IMR-90 (cell line): Measurements from ENCODE around the gene PHETA1. TPM values are rescaled to one million over a fixed set of nuclear protein-coding genes. Genes with fewer than 3 reads are reported as not detected.

Source experiments
- ATAC-seq: fragments of 200-7000 bp; cut with Tn5 transposase; 2 replicates; pipeline ENCODE4 v1.9.1; 2020; ENCODE audit warnings: low read depth, mild to moderate bottlenecking, moderate library complexity
- BruUV-seq: library from RNA; stranded (reverse); fragments of 400-500 nt; replicated peaks from 2 replicates; lab custom pipeline; 2021; lab: Mats Ljungman, UMichigan
- CTCF ChIA-PET: fragments of 300-600 bp; formaldehyde crosslinking; extraction: SDS; loops from one replicate; lab custom pipeline; 2021; ENCODE audit warnings: antibody characterized with exemption; lab: Yijun Ruan, JAX
- POLR2A ChIA-PET: fragments of 300-600 bp; sonication (Branson Sonifier 250); formaldehyde crosslinking; loops from one replicate; lab custom pipeline; 2022; ENCODE audit warnings: antibody characterized with exemption; ENCODE audit not compliant: unreplicated experiment; lab: Charles Lee
- DNase-seq: peaks from one replicate; pipeline ENCODE4 v3.0.0; 2013
- H2AFZ ChIP-seq: replicated peaks from 2 replicates; pipeline ENCODE3; 2013; ENCODE audit warnings: low read length, mild to moderate bottlenecking; ENCODE audit not compliant: poor library complexity
- H2AK5ac ChIP-seq: 2 replicates; pipeline ENCODE4 v1.6.1; 2013; ENCODE audit warnings: low read depth, low read length, inconsistent platforms
- H2AK9ac ChIP-seq: replicated peaks from 2 replicates; pipeline ENCODE3; 2013; ENCODE audit warnings: mild to moderate bottlenecking, low read depth, low read length, moderate library complexity; ENCODE audit not compliant: poor library complexity
- H2BK120ac ChIP-seq: 2 replicates; pipeline ENCODE4 v1.6.1; 2013; ENCODE audit warnings: low read depth, low read length, inconsistent platforms
- H2BK15ac ChIP-seq: 3 replicates; pipeline ENCODE4 v1.6.1; 2013; ENCODE audit warnings: low read depth, low read length, inconsistent platforms
- H2BK20ac ChIP-seq: 2 replicates; pipeline ENCODE4 v1.6.1; 2013; ENCODE audit warnings: low read depth, mild to moderate bottlenecking, inconsistent platforms, low read length, moderate library complexity
- H2BK5ac ChIP-seq: 2 replicates; pipeline ENCODE4 v1.6.1; 2013; ENCODE audit warnings: mild to moderate bottlenecking, low read depth, low read length, inconsistent platforms; ENCODE audit not compliant: poor library complexity, severe bottlenecking
- H3K14ac ChIP-seq: replicated peaks from 2 replicates; pipeline ENCODE4 v1.6.1; 2013; ENCODE audit warnings: low read depth, low read length, inconsistent platforms
- H3K18ac ChIP-seq: 2 replicates; pipeline ENCODE4 v1.6.1; 2013; ENCODE audit warnings: low read depth, low read length, control low read depth
- H3K23ac ChIP-seq: 2 replicates; pipeline ENCODE4 v1.6.1; 2013; ENCODE audit warnings: low read depth, low read length, inconsistent platforms
- H3K27ac ChIP-seq: 2 replicates; pipeline ENCODE4 v1.5.1; 2013; ENCODE audit warnings: mild to moderate bottlenecking, control low read depth, low read length; ENCODE audit not compliant: insufficient read depth
- H3K27me3 ChIP-seq: 2 replicates; pipeline ENCODE4 v1.6.1; 2013; ENCODE audit warnings: low read length; ENCODE audit not compliant: control insufficient read depth, insufficient read depth
- H3K36me3 ChIP-seq: 2 replicates; pipeline ENCODE4 v1.6.1; 2013; ENCODE audit warnings: low read length, mixed read lengths; ENCODE audit not compliant: control insufficient read depth, insufficient read depth
- H3K4ac ChIP-seq: 2 replicates; pipeline ENCODE4 v1.6.1; 2013; ENCODE audit warnings: low read depth, low read length, inconsistent platforms
- H3K4me1 ChIP-seq: 2 replicates; pipeline ENCODE4 v1.6.1; 2013; ENCODE audit warnings: low read length, mixed read lengths; ENCODE audit not compliant: control insufficient read depth, insufficient read depth
- H3K4me2 ChIP-seq: 2 replicates; pipeline ENCODE4 v1.6.1; 2013; ENCODE audit warnings: low read depth, mild to moderate bottlenecking, control low read depth, low read length, moderate library complexity
- H3K4me3 ChIP-seq: 2 replicates; pipeline ENCODE4 v1.5.1; 2013; ENCODE audit warnings: low read depth, mild to moderate bottlenecking, control low read depth, low read length, moderate library complexity; ENCODE audit not compliant: insufficient read depth
- H3K56ac ChIP-seq: 2 replicates; pipeline ENCODE4 v1.6.1; 2013; ENCODE audit warnings: low read length, inconsistent platforms; ENCODE audit not compliant: insufficient read depth; ENCODE audit errors: extremely low read depth
- H3K79me1 ChIP-seq, 2 experiments: 2 replicates each; pipeline ENCODE4 v1.6.1; 2013; ENCODE audit warnings: low read length in 2 of 2, inconsistent platforms in 1 of 2, low read depth in 1 of 2
- H3K9ac ChIP-seq: 2 replicates; pipeline ENCODE4 v1.6.1; 2013; ENCODE audit warnings: low read depth, low read length, control low read depth
- H3K9me1 ChIP-seq: 2 replicates; pipeline ENCODE4 v1.6.1; 2013; ENCODE audit warnings: low read length, inconsistent platforms; ENCODE audit not compliant: insufficient read depth
- H3K9me3 ChIP-seq: 2 replicates; pipeline ENCODE4 v1.6.1; 2013; ENCODE audit warnings: low read length; ENCODE audit not compliant: control insufficient read depth, insufficient read depth
- H4K20me1 ChIP-seq: 2 replicates; pipeline ENCODE4 v1.6.1; 2013; ENCODE audit warnings: low read length, inconsistent platforms; ENCODE audit not compliant: insufficient read depth
- H4K5ac ChIP-seq: 2 replicates; pipeline ENCODE4 v1.6.1; 2013; ENCODE audit warnings: mild to moderate bottlenecking, low read depth, low read length, control low read depth
- H4K8ac ChIP-seq, 2 experiments: 2 replicates each; pipeline ENCODE4 v1.6.1; 2013; ENCODE audit warnings: low read depth in 2 of 2, low read length in 2 of 2, control low read depth in 1 of 2, inconsistent platforms in 1 of 2
- H4K91ac ChIP-seq: 2 replicates; pipeline ENCODE4 v1.6.1; 2013; ENCODE audit warnings: low read depth, low read length, inconsistent platforms; ENCODE audit not compliant: insufficient read depth
- BHLHE40 ChIP-seq: fragments of 150-350 bp; IDR thresholded peaks from 2 replicates; pipeline ENCODE4 v1.6.1; 2016; ENCODE audit warnings: mild to moderate bottlenecking, low read depth, low read length
- FOS ChIP-seq: fragments of 150-350 bp; IDR thresholded peaks from 2 replicates; pipeline ENCODE4 v1.6.1; 2016; ENCODE audit warnings: low read depth, low read length
- MXI1 ChIP-seq: IDR thresholded peaks from 2 replicates; pipeline ENCODE4 v1.6.1; 2012; ENCODE audit warnings: low read depth, mild to moderate bottlenecking, low read length, moderate library complexity, borderline replicate concordance
- RCOR1 ChIP-seq: IDR thresholded peaks from 2 replicates; pipeline ENCODE4 v1.6.1; 2012; ENCODE audit warnings: mild to moderate bottlenecking, low read length, improper control_type of control experiment; ENCODE audit not compliant: insufficient replicate concordance
- WGBS, 2 experiments: methylation state at CpG; one replicate each; pipeline versions ENCODE4 v1.1.5 to v1.1.7; 2013; ENCODE audit warnings: missing lambda C conversion rate in 2 of 2; ENCODE audit not compliant: insufficient read length in 1 of 2; ENCODE audit errors: extremely low coverage in 2 of 2; 5-methylcytosine and 5-hydroxymethylcytosine counted together
- dilution Hi-C: fragments of 300-500 bp; cut with HindIII; formaldehyde crosslinking; loops from one replicate; pipeline ENCODE4 v1.14.3; 2018; ENCODE audit warnings: low sequenced_read_pairs; ENCODE audit not compliant: unreplicated experiment
- in situ Hi-C: fragments of 300-500 bp; cut with MboI; formaldehyde crosslinking; loops from 3 replicates; pipeline ENCODE4 v1.14.3; 2019; ENCODE audit warnings: low sequenced_read_pairs, inconsistent platforms, mixed read lengths
- intact Hi-C: fragments of 100-400 bp; cut with micrococcal nuclease; formaldehyde crosslinking; loops from 2 replicates; pipeline ENCODE4 v1.10.0; 2022
- polyA plus RNA-seq, 3 experiments: library from polyadenylated mRNA; depleted of rRNA; stranded (reverse); fragments of >200 nt; gene quantifications; 2 replicates each; pipeline ENCODE4 v1.2.3, GENCODE V29; 2012; ENCODE audit warnings: low replicate concordance in 1 of 3
- total RNA-seq: library from RNA; depleted of rRNA; stranded (reverse); fragments of >200 nt; gene quantifications from 2 replicates; pipeline ENCODE4 v1.2.3, GENCODE V29; 2012
- TF ChIP-seq, protein P1 (sequence below): conservative IDR thresholded peaks from 2 replicates; pipeline ENCODE4 v1.5.1; 2012; ENCODE audit warnings: mild to moderate bottlenecking, low read depth, low read length, improper control_type of control experiment
- TF ChIP-seq, protein P2 (sequence below): fragments of 150-350 bp; IDR thresholded peaks from 2 replicates; pipeline ENCODE4 v1.6.1; 2017; ENCODE audit warnings: mild to moderate bottlenecking, antibody characterized with exemption, low read length, low read depth

PHETA1 gene
- total and polyA plus RNA-seq, 2 of the 4 experiments (the other 2 are of a cell fraction) = 3.2 to 6.6 TPM

DNA sequence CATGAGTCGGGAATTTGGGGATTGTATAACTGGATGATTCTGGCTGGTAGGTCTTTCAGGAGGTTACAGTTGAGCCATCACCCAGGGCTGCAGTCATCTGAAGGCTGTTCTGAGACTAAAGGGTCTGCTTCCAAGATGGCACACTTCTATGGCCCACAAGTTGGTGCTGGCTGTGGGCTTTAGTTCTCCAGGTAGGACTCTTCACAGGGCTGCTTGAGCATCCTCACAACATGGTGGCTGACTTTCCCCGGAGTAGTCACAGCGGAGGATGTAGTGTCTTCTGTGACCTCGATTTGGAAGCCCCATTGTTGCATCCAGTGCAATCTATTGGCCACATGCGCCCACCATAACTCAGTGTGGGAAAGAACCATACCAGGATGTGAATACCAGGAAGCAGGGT lies 14.4 kb downstream of the PHETA1 start:
- H3K4me3 ChIP-seq = no peak overlapping the region
- ChIA-PET CTCF (no interaction called here), POLR2A (no interaction called here)
- no peak overlapping the region for H3K4me2 ChIP-seq
- no peaks in the 10 kb centered on the region for H4K20me1 ChIP-seq
- H3K4me1 ChIP-seq = no peaks in the 10 kb centered on the region
- WGBS, 2 experiments = no CpG with 5 or more reads among the region's 5 CpGs
- no peaks in the 10 kb centered on the region for H3K79me1 ChIP-seq
- dilution Hi-C loops = no loop called here
- DNase-seq (no peak), ATAC-seq (no peak)
- BruUV-seq = no TSS peak
- no peak overlapping the region for H3K27ac ChIP-seq
- no peaks in the 10 kb centered on the region for H3K36me3 ChIP-seq
- no peak overlapping the region for H3K14ac ChIP-seq
- no peak overlapping the region for H2BK20ac ChIP-seq
- in situ Hi-C loops = no loop called here
- no peak overlapping the region for H3K4ac ChIP-seq
- H4K5ac ChIP-seq = no peak overlapping the region
- H3K56ac ChIP-seq = no peak overlapping the region
- H2AFZ ChIP-seq = no peak overlapping the region
- no peak overlapping the region for H2AK5ac ChIP-seq
- H3K18ac ChIP-seq = no peak overlapping the region
- intact Hi-C loops = no loop called here
- no peak overlapping the region for H4K91ac ChIP-seq
- H3K9ac ChIP-seq = no peak overlapping the region
- no peak overlapping the region for H4K8ac ChIP-seq
- no peak overlapping the region for H2BK15ac ChIP-seq
- no peak overlapping the region for H2BK120ac ChIP-seq
- H2BK5ac ChIP-seq = no peak overlapping the region
- no peak overlapping the region for H3K23ac ChIP-seq
- no peaks in the 10 kb centered on the region; the same call in 1 of the 2 replicates for H3K9me1 ChIP-seq
- no peak for TF ChIP-seq MXI1
- TF ChIP-seq FOS = no peak
- no peak for TF ChIP-seq RCOR1
- TF ChIP-seq, protein P1, sequence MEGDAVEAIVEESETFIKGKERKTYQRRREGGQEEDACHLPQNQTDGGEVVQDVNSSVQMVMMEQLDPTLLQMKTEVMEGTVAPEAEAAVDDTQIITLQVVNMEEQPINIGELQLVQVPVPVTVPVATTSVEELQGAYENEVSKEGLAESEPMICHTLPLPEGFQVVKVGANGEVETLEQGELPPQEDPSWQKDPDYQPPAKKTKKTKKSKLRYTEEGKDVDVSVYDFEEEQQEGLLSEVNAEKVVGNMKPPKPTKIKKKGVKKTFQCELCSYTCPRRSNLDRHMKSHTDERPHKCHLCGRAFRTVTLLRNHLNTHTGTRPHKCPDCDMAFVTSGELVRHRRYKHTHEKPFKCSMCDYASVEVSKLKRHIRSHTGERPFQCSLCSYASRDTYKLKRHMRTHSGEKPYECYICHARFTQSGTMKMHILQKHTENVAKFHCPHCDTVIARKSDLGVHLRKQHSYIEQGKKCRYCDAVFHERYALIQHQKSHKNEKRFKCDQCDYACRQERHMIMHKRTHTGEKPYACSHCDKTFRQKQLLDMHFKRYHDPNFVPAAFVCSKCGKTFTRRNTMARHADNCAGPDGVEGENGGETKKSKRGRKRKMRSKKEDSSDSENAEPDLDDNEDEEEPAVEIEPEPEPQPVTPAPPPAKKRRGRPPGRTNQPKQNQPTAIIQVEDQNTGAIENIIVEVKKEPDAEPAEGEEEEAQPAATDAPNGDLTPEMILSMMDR = no peak
- TF ChIP-seq, protein P2, sequence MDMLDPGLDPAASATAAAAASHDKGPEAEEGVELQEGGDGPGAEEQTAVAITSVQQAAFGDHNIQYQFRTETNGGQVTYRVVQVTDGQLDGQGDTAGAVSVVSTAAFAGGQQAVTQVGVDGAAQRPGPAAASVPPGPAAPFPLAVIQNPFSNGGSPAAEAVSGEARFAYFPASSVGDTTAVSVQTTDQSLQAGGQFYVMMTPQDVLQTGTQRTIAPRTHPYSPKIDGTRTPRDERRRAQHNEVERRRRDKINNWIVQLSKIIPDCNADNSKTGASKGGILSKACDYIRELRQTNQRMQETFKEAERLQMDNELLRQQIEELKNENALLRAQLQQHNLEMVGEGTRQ = no peak
- TF ChIP-seq BHLHE40 = no peak
- no peak overlapping the region for H2AK9ac ChIP-seq
- H3K9me3 ChIP-seq = peaks cover 4% of the 10 kb centered on the region; the same call in 1 of the 2 replicates
- peaks cover 2% of the 10 kb centered on the region for H3K27me3 ChIP-seq
